SKM-1 (cell line): ENCODE data around the gene STK33.

Source experiments
- DNase-seq: peaks from one replicate; lab custom pipeline; 2025; ENCODE audit not compliant: unreplicated experiment; lab: John Stamatoyannopoulos, UW

The STK33 gene

DNA sequence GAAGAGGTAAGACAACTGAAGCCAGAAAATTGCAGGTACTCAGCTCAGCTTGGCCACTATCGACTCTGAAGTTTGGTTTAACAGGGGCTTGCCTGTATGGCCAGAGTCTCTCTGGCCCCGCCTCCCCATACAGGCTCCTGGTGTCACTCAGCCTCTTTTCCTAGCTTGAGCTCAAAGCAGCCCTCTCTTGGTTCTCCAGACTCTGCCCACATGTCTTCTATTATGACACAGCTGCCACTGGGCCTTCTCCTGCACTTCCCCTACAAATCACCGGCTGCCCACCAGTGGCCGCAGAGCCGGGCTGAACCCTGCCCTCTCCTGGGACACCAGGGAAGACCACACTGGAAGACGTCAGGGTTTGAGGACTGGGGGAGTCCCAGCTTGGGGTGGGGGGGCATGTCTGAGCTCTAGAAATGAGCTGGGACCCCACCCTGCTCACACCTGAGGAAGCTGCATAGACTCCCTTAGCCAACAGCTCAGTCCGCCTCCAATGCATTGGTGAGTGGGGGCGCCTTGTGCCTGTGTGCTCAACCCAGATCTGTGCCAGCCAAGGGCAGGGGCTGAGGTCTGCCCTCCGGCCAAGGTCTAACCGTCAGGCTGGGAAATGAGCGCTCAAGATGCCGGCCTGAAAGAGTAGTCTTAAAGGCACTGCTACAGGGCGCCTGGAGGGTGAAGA lies 236.0 kb downstream of the STK33 start:
- DNase-seq = no peak

DNA sequence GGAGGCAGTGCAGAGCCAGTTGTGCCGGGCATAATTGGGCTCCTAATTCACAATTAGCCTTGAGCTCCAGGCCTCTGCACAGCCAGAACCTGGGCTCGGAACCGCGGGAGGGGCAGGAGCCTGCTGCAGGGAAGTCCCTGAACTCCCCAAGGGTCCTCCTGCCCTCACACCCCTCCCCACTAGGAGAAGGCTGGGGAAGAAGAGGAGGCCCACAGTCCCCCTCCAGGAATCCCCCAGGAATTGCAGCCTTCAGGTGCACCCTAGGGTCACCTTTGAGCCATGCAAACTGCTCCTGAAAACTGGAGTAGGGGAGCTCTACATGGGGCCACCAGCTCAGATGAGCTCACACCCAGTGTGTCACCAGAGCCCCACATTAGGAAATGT lies 236.5 kb downstream of the STK33 start:
- no peak for DNase-seq

DNA sequence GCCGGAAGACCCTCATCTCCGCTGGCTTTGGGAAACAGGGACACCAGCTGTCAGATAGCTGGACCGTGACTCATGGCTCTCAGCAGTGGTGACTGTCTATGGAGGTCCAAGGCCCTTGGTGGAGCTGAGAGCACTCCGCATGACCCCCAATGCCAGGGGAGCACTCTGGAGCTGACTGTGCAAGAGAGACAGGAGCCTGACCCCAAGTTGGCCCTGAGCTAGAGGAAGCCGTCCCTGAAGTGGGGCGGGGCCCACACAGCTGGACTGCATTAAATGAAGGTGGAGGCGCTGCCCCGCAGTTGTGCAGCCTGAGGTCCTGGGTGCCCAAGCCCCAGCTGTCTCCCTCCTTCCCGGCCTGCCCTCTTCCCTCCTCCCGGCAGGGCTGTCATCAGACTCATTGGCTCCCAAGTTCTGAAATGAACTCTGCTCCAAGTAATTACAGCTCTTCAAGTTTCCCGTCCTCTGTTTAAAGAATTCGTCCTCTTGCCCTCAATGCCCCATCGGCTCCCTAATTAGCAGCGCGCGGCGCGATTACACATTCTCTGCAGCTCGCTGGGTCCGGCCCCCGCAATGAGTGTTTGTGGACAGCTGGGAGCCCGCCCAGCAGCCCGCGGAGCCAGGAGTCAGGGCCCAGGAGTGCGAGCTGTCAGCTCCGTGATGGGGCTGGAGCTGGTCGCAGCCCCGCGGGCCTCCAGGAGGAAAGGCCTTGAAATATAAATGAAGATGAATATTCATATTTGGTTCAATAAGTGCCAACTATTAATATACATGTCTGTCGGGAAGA lies 237.1 kb downstream of the STK33 start:
- DNase-seq = no peak

DNA sequence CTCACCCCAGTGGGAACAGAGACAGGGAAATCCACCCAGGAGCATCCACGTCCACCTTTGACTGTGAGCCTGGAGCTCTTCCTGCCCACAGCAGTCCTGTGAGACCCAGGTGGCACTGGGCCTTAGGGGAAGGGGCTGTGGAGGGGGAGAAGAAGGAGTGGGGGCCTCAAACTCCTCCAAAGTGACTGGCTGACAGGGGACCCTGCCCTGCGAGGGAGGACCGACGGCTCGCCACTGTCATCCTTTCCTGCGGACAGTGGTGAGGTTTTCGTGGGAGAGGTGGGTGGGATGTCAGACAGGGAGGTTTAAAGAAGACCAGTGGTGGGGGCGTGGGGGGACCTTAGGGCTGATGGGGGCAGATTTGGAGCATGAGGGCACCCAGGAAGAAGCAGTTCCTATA lies 237.8 kb downstream of the STK33 start:
- no peak for DNase-seq

DNA sequence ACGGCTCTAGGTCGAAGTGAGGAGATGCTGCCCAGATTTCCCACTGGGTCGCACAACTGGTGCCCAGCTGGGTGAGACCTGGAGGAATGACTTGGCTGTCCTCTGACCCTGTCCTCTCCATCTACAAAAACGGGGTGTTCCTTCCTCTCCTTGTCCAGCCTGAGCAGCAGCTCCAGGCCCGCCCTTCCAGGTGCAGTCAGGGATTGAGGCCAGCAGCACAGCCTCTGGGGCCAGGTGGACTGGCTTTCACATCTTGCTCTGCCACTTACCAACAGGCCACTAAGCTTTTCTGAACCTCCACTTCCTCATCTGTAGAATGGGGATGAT lies 238.6 kb downstream of the STK33 start:
- DNase-seq = no peak

DNA sequence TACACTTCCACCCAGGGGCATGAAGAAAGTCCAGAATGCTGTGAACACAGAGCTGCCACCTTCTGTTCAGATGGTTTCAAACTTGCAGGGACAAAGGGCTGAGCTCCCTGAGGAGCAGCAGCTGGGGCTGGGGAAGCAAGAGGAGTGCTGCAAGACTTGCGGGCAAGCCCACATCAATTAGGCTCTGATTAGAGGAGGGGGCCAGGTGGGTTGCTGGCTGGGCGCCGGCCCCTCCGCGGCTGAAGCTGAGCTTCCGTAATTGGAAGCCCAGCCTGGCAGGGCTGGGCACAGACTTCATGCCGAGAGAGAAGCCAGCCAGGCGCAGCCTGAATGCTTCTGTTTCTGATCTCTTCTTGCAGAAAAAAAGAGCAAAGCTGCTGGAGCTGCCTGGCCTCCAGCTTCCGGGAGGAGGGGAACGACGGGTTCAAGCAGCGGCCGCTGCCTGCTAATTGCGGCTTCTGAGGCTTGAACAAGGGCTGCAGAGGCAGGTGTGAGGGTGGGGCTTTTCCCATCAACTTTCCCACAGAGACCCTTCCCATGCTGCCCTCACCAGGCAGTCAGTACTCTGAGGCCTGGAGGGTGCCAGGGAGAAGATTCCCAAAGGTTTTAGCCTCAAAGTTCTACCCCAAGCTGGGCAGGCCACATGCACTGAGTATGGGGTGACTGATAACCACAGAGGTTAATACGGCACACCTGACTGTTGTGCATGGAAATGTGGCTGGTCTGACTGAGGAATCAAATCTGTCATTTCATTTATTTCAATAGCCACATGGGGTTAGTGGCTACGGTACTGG lies 239.2 kb downstream of the STK33 start:
- peak; percentile 15 for DNase-seq

DNA sequence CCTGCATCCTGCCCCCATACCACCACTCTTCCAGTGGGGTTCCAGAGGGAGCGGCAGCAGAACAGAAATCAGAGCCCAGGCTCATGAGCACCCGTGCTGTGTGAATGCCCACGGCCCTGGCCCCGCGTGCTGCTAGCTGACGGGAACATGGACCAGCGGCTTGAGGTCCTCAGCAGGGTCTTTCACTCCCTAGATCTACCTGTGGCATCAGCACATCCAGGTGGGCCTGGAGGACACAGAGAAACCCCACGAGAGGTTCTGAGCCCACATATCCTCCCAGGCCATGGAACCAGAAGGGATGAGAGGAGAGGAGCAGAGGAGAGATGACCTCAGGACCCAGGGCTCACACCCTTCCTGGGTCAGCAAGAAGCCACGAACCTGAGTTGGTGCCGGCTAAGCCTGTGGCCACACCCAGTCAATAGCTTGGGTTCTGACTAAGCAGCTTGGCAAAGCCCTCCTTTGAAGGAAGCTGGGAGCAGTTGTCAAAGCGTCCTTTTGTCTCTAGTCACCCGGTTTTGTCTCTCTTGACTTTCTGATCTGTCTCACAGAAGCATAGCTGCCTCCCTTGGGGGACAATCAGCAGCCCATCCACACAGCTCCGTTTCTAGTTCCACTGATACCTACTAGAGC lies 241.0 kb downstream of the STK33 start:
- no peak for DNase-seq

DNA sequence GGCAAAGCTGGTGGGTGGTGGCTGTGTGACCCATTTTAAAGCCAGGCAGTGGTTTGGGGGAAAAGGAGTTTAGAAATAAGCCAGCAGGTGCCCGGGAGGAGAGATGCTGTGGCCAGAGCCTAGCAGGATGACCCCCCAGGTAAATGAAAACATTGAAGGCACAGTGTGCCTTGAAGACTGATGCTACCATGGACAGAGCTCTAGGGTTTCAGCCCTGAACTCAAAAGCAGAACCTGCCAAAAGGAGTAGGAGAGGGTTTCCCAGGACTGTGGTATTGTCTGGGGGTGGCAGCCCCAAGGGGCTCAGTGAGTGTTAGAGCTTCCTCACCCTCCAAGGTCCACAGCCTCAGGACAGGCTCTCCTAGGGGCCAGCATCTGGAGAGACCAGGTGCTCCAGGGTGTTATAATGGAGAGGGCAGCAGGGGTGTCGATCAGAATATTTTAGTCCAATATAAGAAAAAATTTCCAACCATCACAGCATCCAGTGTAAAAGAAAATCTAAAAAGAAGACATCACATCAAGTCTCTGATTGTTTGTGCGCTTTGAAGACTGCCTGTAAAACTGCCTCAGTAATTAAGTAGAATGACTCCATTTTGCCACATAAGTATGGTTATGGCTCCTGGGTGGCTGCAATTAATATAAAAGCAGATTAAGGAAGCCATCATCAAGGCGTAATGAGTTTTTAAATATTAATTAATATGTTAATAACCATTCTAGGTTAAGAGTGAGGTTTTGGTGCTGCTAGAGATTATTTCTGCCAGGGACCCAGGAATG lies 241.7 kb downstream of the STK33 start:
- DNase-seq = no peak

DNA sequence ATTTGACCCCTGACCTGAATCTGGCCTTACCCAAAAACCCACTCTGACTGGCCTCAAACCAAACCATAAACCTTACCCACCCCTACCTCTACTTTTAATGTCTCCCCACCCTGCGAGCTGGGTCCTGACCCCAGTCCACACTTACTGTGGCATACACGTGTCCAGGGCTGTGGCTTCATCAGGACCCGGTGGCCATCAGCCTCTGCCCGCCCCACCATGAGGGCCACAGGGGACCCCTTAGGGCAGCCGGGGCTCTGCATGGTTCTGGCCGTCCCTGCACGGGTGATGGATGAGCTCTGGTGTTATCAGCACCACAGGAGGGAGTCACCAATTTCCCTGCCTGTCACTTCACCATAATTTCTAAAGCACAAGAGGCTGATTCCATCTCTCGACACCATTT lies 242.8 kb downstream of the STK33 start:
- no peak for DNase-seq

DNA sequence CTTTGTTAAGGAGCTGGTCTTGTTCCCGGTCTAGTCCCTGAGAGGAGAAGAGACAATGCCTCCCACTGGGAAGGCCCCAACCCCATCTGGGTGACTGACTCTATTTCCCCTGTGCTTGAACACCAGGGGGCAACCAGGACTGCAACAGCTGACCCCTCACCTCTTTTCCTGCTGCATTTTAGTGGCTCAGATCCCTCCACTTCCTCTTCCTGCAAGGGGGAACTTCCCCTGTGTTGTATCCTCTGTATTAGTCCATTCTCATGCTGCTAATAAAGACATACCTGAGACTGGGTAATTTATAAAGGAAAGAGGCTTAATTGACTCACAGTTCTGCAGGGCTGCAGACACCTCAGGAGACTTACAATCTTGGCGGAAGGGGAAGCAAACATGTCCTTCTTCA lies 246.1 kb downstream of the STK33 start:
- no peak for DNase-seq

DNA sequence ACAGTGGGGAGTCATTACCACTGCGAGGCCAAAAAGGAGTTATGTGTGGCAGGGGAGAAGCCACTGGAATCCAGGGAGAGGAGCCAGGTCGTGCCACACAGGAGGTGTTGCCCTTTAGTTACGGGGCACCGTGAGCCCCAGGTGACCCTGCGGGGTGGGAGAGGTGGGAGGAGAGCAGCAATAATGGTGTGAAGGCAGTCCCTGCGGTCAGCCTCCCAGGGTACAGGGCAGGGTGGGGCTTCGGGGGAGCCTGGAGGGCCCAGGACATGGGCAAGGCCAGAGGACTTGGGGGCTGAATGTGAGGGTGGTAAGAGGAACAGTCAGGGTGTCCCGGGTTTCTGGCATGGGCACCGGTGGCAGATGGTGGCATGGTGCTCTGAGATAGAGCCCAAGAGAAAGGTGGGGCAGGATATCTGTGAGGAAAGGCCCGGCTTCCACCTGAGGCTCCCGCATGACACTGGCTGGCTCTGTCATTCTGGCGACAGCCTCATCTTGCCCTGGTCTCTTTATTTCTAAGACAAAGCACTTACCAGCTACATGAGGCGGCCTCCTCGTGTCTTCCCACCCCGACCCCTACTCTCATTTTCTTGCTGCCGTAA lies 247.8 kb downstream of the STK33 start:
- no peak for DNase-seq

DNA sequence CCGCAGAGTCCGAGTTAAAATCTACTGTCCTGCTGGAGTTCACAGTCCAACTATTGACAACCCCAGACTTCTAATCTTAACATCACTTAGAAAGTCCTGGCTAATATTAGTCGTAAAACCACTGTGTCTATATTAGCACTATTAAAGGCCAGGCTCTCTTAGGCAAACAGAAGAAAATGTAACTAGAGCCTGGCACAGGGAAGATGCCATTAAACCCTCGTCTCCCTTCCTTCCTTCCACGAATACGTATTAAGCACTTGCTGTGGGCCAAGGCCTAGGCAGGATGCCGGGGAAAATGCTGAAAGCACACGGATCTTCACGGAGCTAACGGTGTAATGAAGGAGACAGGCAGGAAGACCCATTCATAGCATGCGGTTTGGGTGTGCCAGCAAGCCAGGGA lies 248.8 kb downstream of the STK33 start:
- no peak for DNase-seq

DNA sequence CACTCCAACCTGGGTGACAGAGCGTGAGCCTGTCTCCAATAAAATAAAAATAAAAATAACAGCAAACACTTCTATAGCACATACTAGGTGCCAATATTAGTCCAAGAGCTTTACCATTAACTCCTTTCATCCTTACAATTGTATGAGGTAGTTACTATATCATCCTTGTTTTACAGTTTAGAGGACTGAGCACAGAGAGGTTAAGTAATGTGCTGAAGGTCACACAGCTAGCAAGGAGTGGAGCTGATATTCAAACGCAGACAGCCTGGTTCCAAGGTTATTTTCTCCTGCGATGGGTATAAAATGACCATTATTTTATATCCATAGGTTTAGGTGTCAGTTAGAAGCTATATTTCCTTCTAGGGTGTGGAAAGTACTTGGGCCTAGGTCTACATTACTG lies 249.7 kb downstream of the STK33 start:
- DNase-seq = no peak

DNA sequence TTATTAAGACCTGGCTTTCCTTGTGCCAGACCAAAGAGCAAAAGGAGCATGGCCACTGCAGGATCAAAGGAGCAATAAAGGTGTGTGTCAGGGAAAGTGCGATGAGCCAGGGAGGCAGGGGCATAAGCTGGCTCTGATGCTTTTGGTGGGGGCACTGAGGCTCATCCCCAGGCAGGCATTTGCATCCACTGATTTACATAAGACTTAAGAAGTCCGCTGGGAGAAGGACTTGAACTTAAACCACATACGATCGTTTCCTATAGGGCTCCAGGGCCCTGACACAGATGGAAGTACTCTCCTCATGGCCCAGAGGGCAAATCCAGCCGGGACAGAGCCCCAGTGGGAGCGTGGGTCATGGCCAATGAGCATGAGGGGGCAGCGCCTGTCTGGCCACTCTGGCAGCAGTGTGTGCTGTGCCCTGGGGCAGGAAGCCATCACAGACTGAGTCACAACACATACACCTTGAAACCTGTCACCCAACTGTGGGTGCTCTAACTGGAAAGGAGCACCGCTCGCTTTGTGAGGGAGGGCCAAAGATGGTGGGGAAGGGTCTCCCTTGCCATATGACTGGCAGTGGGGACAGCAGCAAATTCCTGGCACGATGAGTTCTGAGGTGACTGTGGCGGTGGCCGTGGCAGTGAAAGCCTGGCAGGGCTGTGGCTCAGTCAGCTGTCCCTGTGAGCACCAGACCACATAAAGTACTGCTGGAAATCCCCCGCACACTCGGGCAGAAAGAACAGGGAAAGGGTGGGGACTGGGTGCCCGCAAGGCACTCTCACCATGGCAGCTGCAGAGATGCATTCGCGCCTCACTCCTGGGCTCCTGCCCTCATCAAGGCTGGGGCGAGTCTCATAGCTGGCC lies 251.0 kb downstream of the STK33 start:
- DNase-seq = no peak

DNA sequence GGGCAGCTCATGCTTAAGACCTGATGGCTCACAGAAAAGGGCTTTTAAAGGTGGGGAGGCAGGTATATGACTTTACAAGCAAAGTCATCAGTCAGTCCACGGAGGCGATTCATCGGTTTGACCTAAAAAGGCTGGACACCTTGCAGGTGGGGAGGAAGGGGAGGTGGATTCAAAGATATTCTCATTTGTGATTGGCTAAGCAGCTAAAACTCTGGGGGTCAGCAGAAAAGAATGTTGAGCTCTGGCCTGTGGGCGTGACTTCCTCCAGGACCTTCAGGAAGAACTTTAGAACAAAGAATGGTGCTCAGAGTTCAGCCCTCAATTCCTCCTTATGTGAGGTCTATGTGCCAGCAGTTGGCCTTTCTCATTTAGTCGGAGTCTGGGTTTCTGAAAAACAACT lies 252.0 kb downstream of the STK33 start:
- no peak for DNase-seq
